HFF-Myc (cell line): ENCODE results near the gene SS18L1.

Experiments used
- DNase-seq: peaks from one replicate; pipeline ENCODE4 v3.0.0-alpha.2; 2011; ENCODE audit warnings: low read depth; ENCODE audit errors: extremely low read depth
- H3K4me3 ChIP-seq: replicated peaks from 2 replicates; pipeline ENCODE4 v1.5.1; 2011; ENCODE audit warnings: low read depth, mild to moderate bottlenecking, control low read depth, low read length
- TF ChIP-seq, protein P1 (sequence below): IDR thresholded peaks from 2 replicates; pipeline ENCODE4 v1.5.1; 2012; ENCODE audit warnings: mild to moderate bottlenecking, low read depth, low read length, control low read depth; ENCODE audit errors: missing control alignments

Gene SS18L1

DNA sequence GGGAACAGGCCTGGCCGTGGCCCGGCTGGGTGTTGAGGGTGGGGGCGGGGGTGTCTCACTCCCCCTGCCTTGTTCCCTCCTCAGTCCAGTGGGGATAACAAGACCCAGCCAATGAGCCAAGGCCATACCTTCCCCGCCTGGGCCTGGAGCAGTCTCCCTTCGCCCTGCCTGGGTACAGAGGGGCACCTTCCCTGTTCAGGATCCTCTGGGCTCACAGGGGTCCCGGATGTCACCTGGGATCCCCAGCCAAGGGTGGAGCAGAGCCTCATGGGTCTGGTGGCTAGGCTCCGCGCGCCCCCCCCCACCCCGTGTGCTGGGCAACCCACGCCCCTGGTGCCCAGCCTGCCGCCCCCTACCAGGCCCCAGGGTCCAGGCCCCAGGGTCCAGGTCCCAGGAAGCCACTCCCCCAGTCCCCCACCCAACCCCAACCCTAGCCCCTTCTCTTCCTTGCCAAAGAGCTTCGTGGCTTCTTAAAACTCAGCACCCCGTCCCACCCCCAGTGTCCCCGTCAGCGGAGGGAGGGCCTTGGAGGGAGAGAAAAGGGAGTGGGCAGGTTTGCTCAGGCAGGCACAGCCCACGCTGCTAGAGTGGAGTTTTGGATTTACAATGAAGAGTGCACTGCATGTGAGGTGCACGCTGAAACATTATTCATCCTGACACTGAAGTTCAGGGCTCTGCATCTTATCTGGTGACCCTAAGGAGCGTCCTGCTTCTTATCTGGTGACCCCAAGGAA is 64.7 kb downstream of the SS18L1 start:
- no peak for DNase-seq
- TF ChIP-seq, protein P1, sequence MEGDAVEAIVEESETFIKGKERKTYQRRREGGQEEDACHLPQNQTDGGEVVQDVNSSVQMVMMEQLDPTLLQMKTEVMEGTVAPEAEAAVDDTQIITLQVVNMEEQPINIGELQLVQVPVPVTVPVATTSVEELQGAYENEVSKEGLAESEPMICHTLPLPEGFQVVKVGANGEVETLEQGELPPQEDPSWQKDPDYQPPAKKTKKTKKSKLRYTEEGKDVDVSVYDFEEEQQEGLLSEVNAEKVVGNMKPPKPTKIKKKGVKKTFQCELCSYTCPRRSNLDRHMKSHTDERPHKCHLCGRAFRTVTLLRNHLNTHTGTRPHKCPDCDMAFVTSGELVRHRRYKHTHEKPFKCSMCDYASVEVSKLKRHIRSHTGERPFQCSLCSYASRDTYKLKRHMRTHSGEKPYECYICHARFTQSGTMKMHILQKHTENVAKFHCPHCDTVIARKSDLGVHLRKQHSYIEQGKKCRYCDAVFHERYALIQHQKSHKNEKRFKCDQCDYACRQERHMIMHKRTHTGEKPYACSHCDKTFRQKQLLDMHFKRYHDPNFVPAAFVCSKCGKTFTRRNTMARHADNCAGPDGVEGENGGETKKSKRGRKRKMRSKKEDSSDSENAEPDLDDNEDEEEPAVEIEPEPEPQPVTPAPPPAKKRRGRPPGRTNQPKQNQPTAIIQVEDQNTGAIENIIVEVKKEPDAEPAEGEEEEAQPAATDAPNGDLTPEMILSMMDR: no peak

DNA sequence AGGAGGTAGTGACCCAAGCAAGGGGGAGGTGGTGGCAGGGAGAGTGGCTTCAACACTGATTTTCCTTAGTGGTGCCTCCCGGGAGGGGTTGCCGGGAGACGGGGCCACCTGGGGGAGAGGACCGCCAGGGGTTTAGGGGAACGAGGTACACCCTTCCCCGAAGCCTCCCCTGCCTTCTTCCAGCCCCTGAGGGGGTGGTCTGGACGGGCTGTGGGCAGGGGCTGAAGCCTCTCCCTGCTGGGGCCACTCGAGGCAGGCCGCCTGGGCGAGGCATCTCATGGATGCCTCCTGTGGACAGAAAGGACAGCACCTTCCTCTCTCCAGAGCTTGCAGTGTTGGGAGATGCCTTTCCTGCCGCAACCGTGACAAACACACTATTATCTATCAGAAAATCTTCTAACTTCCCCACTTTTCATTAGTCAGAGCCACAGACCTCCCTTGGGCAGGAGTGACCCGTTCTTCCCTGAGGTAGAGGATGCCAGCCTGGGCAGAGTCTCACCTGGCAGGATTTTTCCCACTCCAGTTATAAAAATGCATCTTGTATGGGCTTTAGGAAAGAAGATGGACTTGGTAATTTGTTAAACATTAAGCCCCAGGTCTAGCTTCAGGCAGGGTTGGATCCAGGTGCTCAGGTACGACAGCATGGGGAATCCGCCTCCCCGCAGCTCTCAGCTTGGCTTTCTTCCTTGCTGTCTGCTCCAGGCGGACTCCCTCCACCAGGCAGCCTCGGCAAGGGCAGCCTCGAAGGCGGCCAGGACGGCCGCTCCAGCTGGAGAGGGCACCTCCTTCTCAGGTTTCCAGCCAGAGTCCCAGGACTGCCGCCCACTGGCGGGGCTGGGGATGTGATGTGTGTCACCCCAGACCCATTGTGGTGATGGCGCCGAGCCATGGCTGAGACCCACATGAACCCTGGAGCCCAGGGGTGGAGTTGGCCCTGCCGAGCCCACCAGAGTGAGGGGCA is 65.5 kb downstream of the SS18L1 start:
- H3K4me3 ChIP-seq: no peak overlapping the region
- TF ChIP-seq, protein P1: peak; percentile 7
- DNase-seq: no peak

More for the DNA sequence above, 64.7 kb downstream of the SS18L1 start:
- H3K4me3 ChIP-seq: no peak overlapping the region

DNA sequence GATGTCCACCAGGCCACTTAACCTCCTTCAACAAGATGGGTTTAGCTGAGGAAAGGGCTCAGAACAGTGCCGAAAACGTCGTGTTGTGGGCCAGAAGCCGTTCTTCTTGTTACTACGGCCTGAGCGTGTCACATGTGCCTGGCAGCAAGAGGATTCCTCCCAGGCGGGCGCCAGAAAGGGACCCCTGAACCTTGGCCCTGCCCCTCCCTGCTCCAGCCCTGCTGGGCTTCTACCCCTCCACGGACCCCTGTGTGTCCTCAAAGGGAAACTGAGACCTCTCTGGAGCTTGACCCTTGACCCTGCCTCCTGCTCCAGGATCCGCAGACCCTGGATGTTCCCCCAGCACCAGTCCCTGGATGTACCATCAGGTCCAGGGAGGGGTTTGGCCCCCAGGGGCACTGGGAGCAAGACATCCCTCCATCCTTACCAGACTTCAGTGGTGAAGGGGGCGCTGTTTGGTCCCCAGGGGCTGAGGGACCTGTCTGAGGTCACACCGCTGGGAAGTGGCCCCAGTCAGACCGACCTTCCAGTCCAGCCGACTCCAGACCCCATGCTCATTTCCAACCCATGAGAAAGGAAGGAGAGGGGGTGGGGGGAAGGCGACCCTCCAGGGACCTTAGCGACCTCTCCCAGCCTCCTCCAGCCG is 66.4 kb downstream of the SS18L1 start:
- H3K4me3 ChIP-seq: no peak overlapping the region
- TF ChIP-seq, protein P1: no peak
- no peak for DNase-seq

DNA sequence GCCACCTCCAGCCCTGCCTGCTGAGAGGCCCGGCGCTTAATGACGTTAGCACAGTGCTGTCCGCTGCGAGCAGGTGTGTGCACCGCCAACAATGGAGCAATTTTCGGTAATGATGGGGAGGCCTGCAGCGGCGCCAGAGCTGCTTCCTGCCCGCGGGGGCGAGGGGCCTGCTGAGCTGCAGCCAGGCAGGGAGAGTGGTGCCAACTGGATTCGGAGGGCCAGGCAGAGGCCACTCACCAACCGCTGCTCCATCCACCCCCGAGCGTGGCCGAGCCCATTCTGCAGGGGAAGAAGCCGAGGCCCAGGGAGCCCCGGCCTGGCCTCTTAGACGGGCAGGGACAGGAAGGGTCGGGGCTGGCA is 66.9 kb downstream of the SS18L1 start:
- H3K4me3 ChIP-seq: no peak overlapping the region
- no peak for DNase-seq
- TF ChIP-seq, protein P1: no peak

DNA sequence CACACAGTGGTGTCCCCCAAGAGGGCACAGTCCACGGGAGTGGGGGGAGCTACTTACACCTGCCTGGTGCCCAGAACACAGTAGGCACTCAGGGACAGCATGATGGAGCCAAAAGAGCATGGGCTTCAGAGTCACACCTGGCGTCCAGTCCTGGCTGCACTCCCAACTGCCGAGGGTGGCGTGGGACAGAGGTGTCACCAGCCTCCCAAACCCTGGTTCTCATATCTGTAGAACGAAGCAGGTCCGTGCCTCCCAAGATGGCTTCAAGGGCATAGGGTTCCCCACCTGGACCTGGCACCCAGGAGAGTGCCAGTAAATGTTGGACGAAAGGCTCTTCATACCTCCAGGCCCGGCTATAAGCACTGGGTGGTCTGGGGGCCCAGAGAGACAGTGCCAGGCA is 67.6 kb downstream of the SS18L1 start:
- TF ChIP-seq, protein P1: no peak
- no peak overlapping the region for H3K4me3 ChIP-seq
- no peak for DNase-seq

DNA sequence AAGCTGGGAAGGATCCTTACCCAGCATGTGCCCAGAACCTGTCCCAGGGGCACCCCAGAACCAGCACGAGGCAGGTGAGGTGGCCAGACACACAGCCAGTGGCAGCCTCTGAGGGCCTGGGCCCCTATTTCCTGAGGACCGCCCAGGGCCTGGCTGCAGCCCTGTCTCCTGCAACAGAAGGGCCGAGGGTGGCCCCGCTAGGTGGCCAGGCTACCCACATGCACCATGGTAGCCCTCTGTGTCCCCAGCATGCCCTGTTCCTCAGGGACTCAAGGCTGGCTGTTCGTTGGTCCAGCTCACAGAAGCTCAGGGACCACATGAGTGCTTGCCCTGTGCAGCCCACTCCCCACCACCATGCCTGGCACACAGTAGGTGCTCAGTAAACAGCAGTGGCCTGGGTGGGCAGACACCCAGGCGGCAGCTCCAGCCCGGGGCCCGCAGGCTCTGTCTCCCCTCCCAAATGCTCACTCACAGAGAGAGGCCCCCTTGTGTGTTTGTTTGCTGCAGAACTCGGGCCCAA is 68.3 kb downstream of the SS18L1 start:
- TF ChIP-seq, protein P1: no peak
- H3K4me3 ChIP-seq: no peak overlapping the region
- DNase-seq: no peak
